Right atrium auricular region (tissue), 2 donors: ENCODE measurements around the gene INSM1. TPM values are rescaled to one million over a fixed set of nuclear protein-coding genes. Genes with fewer than 3 reads are reported as not detected.

ENCODE experiments used
- DNase-seq: peaks from one replicate; pipeline ENCODE4 v3.0.0-alpha.2; 2019; ENCODE audit warnings: low spot score
- H3K27ac ChIP-seq, 2 donors: fragments of 200-600 bp; sonication (generic); 1 replicate in 1 of 2; 2 replicates in 1 of 2; pipeline ENCODE4 v1.5.1; 2016 to 2019
- H3K27me3 ChIP-seq, 2 donors: fragments of 200-600 bp; sonication (generic); one replicate each; pipeline versions ENCODE4 v1.5.1 to v1.6.0; 2017 to 2019
- H3K36me3 ChIP-seq: fragments of 200-600 bp; sonication (generic); one replicate; pipeline ENCODE4 v1.5.1; 2016
- H3K4me1 ChIP-seq, 2 donors: fragments of 200-600 bp; sonication (generic); one replicate each; pipeline versions ENCODE4 v1.5.1 to v1.6.0; 2017 to 2019
- H3K4me3 ChIP-seq, 2 donors: fragments of 200-600 bp; sonication (generic); 1 replicate in 1 of 2; 2 replicates in 1 of 2; pipeline ENCODE4 v1.5.1; 2017 to 2019; ENCODE audit warnings: mild to moderate bottlenecking in 1 of 2, moderate library complexity in 1 of 2
- H3K9me3 ChIP-seq, 2 donors: fragments of 200-600 bp; sonication (generic); one replicate each; pipeline ENCODE4 v1.5.1; 2019
- CTCF ChIP-seq, 2 donors: fragments of 200-600 bp; sonication (generic); IDR thresholded peaks; one replicate each; pipeline ENCODE4 v1.5.1; 2019; ENCODE audit warnings: antibody characterized with exemption in 2 of 2
- total RNA-seq, 2 donors: library from RNA; depleted of rRNA; stranded (reverse); fragments of >200 nt; gene quantifications; one replicate each; pipeline ENCODE4 v1.1.0, GENCODE V29; 2016

The INSM1 gene
- total RNA-seq, 2 donors from 2014 or later = not detected

- Histone ChIP-seq H3K27me3 (no peaks in the 10 kb centered on the region), H3K9me3 (no peaks in the 10 kb centered on the region), H3K4me3 (no peak overlapping the region), H3K4me1 (no peaks in the 10 kb centered on the region), H3K36me3 (no peaks in the 10 kb centered on the region), H3K27ac (no peak overlapping the region)
- DNase-seq = no peak
- TF ChIP-seq CTCF (IDR thresholded peaks at IDR 0.05) = no peak
These were observed 50.2 kb downstream of the INSM1 start for GRCh38 chr20:20417876-20418676.
